Suprapubic skin (tissue), 4 donors: ENCODE data around the gene ZDHHC11. TPM values are rescaled to one million over a fixed set of nuclear protein-coding genes. Genes with fewer than 3 reads are reported as not detected.
A peak's percentile ranks its signal among the peaks of the same experiment; 100 is the strongest.
"Not testable (repeated sequence)": the region's sequence is repeated elsewhere in the genome, so short reads cannot be mapped to it uniquely, and the experiment has no call there.

Source experiments
- DNase-seq, 2 donors: peaks; one replicate each; pipeline ENCODE4 v3.0.0-alpha.2; 2019; ENCODE audit warnings: low spot score in 2 of 2
- H3K27ac ChIP-seq: fragments of 200-600 bp; sonication (generic); one replicate; pipeline ENCODE4 v1.5.1; 2019
- H3K27me3 ChIP-seq: fragments of 200-600 bp; sonication (generic); one replicate; pipeline ENCODE4 v1.5.1; 2019
- H3K36me3 ChIP-seq: fragments of 200-600 bp; sonication (generic); one replicate; pipeline ENCODE4 v1.5.1; 2019
- H3K4me1 ChIP-seq: fragments of 200-600 bp; sonication (generic); one replicate; pipeline ENCODE4 v1.5.1; 2019
- H3K4me3 ChIP-seq: fragments of 200-600 bp; sonication (generic); one replicate; pipeline ENCODE4 v1.5.1; 2019; ENCODE audit warnings: mild to moderate bottlenecking
- H3K9me3 ChIP-seq: fragments of 200-600 bp; sonication (generic); one replicate; pipeline ENCODE4 v1.5.1; 2019
- CTCF ChIP-seq, 2 donors: fragments of 200-600 bp in 1 of 2; fragments of 450-650 bp in 1 of 2; sonication (generic) in 1 of 2; IDR thresholded peaks; one replicate each; pipeline ENCODE4 v1.5.1; 2016 to 2019; ENCODE audit warnings: antibody characterized with exemption in 2 of 2, mild to moderate bottlenecking in 1 of 2, moderate library complexity in 1 of 2
- EP300 ChIP-seq: sonication (generic); formaldehyde crosslinking; IDR thresholded peaks from one replicate; pipeline ENCODE4 v1.6.1; 2017; ENCODE audit warnings: antibody characterized with exemption
- POLR2A ChIP-seq, 2 donors: fragments of 450-650 bp; IDR thresholded peaks; one replicate each; pipeline ENCODE4 v1.6.1; 2017; ENCODE audit warnings: antibody characterized with exemption in 2 of 2, mild to moderate bottlenecking in 2 of 2, moderate library complexity in 2 of 2
- POLR2AphosphoS5 ChIP-seq, 3 donors: sonication (generic); formaldehyde crosslinking; IDR thresholded peaks; one replicate each; pipeline ENCODE4 v1.6.1; 2017; ENCODE audit warnings: antibody characterized with exemption in 3 of 3
- WGBS: methylation state at CpG from one replicate; pipeline ENCODE4 v1.1.5; 2018; 5-methylcytosine and 5-hydroxymethylcytosine counted together
- total RNA-seq, 4 donors: library from RNA; depleted of rRNA; stranded (reverse); fragments of >200 nt; gene quantifications; one replicate each; pipeline ENCODE4 v1.1.0, GENCODE V29; 2016

The ZDHHC11 gene
- total RNA-seq, 4 donors from 2014 or later = 7.5 to 81.5 (median 22.6) TPM

GRCh38 chr5:840974-841435, 9.8 kb downstream of the ZDHHC11 start:
- 86% methylated on average over 10 of the region's 10 CpGs for WGBS
- not testable (repeated sequence) for H3K36me3 ChIP-seq, H3K4me3 ChIP-seq, H3K27me3 ChIP-seq, H3K4me1 ChIP-seq, H3K27ac ChIP-seq, H3K9me3 ChIP-seq
- peak; percentile 18 to 51 for DNase-seq

DNA sequence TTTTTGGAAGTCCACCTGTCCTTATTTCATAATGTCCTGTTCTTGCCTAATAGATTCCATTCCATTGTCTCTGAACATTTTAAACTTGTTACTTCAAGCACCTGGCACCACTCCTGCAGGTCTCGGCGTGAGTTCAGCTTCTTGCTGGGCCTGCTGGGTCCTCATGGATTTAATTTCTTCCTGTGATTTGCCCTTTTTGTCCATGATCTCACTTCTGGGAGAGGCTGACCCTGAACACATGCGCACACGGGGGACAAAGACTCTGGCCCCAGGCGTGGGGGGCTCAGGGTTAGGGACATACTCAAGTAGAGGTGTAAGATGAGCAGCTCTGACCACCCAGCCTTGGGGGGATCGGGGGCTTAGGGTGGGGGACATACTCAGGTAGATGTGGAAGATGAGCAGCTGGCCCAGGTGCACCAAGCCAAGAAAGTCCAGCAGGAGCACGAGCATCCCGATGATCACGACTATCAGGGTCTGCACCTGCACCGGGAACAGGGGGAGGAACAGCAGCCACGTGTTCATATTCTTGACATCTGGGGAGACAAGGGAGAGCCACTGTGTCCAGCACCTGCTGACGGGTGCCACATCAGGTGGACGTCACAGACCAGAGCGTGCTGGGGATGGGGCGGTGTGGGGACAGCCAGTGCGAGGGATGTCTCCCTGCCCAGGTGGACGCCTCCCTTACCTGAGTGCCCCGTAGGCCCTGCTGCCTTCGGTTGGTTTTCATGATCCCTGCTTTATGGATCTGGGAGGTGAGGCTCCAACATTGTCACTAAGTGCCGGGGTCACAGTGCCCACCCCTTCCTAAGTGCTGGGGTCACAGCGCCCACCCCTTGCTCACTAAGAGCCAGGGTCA, 10.4 kb downstream of the ZDHHC11 start:
- H3K36me3 ChIP-seq, H3K4me1 ChIP-seq, H3K9me3 ChIP-seq, H3K27me3 ChIP-seq, H3K4me3 ChIP-seq, H3K27ac ChIP-seq: not testable (repeated sequence)
- 87% methylated on average over 21 of the region's 21 CpGs for WGBS
- peak; percentile 69 to 78 for DNase-seq

GRCh38 chr5:838431-838851, 12.3 kb downstream of the ZDHHC11 start:
- peak in 1 of 2 donors; percentile 69 for DNase-seq
- not testable (repeated sequence) for H3K4me3 ChIP-seq
- 90% methylated on average over 2 of the region's 10 CpGs for WGBS

DNA sequence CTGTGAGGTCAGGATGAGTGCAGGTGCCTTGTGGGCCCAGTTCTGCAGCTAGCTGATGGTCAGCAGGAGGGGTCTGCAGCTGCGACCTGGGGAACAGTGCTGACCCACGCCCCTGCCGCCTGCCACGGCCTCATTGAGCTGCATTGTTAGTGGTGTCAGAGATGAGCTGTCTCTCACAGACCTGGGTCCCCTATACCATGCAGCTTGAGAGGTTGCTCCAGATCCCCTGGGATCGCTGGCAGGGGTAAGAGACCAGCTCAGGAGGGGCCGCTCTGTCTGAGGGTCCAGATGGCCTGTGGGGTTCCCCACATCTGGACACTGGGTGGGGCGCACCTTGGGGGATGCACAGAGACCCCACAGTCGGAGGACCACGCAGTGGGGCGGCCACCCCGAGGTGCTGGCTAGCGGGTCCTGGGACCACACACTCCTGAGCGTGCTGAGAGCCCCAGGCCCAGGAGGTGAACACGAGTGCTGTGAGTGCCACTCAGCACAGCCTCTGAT, 13.1 kb downstream of the ZDHHC11 start:
- H3K36me3 ChIP-seq, H3K4me1 ChIP-seq, H3K9me3 ChIP-seq, H3K4me3 ChIP-seq, H3K27ac ChIP-seq, H3K27me3 ChIP-seq: not testable (repeated sequence)
- 100% methylated on average over 2 of the region's 14 CpGs for whole genome bisulfite sequencing
- peak in 1 of 2 donors; percentile 55 for DNase-seq

More at GRCh38 chr5:838431-838851, 12.3 kb downstream of the ZDHHC11 start:
- not testable (repeated sequence) for H3K9me3 ChIP-seq, H3K4me1 ChIP-seq, H3K27ac ChIP-seq, H3K27me3 ChIP-seq, H3K36me3 ChIP-seq

DNA sequence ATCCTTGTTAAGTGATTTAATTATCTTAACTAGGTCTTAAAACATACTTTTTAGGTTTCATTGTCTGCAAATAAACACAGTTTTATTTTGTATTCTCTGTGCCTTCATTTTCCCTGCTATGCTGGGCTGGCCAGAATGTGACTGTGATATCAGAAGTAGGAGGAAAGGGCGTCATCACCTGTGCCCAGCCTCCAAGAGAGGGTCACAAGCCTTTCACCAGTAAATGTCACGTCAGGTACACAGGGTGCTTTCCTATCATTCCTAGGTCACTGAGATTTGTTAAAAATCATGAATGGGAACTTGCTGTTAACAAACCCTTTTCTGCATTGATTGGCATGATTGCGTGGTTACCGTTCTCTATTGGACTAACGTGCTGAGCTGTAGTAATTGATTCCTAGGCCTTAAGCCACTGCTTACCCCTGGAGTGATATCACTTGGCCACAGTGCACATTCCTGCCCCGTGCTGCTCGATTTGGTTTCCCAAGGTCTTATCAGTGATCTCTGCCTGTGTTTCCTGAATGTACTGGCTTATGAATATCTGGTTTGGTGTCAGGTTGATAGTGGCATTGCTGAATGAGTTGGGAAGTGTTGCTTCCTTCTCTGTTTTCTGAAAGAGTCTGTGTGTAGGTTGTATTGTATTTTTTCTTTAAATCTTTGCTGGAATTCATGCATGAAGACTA, 14.7 kb downstream of the ZDHHC11 start:
- not testable (repeated sequence) for H3K9me3 ChIP-seq, H3K4me1 ChIP-seq, H3K27me3 ChIP-seq, H3K36me3 ChIP-seq, H3K27ac ChIP-seq, H3K4me3 ChIP-seq
- WGBS = 49% methylated on average over 7 of the region's 7 CpGs
- peak in 1 of 2 donors; percentile 23 for DNase-seq

GRCh38 chr5:834013-834412, 16.8 kb downstream of the ZDHHC11 start:
- not testable (repeated sequence) for H3K9me3 ChIP-seq, H3K4me3 ChIP-seq, H3K36me3 ChIP-seq, H3K27ac ChIP-seq, DNase-seq, H3K27me3 ChIP-seq, H3K4me1 ChIP-seq
- WGBS = 81% methylated on average over 2 of the region's 2 CpGs

DNA sequence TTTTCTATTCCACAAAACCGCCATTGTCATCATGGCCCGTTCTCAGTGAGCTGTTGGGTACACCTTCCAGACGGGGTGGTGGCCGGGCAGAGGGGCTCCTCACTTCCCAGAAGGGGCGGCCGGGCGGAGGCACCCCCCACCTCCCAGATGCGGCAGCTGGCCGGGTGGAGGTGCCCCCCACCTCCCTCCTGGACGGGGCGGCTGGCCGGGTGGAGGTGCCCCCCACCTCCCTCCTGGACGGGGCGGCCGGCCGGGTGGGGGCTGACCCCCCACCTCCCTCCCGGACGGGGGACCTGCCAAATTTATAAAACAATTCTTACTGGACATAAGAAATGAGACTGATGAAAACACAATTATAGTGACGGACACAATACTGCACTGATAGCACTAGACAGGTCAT, 22.6 kb downstream of the ZDHHC11 start:
- not testable (repeated sequence) for H3K27me3 ChIP-seq, H3K36me3 ChIP-seq, H3K27ac ChIP-seq, H3K4me1 ChIP-seq, H3K4me3 ChIP-seq, DNase-seq, H3K9me3 ChIP-seq
- 97% methylated on average over 18 of the region's 19 CpGs for WGBS

- not testable (repeated sequence) for H3K4me3 ChIP-seq, H3K4me1 ChIP-seq, H3K27ac ChIP-seq, H3K27me3 ChIP-seq, H3K9me3 ChIP-seq, H3K36me3 ChIP-seq, DNase-seq
- WGBS = 53% methylated on average over 1 of the region's 1 CpG
Measured at GRCh38 chr5:825544-825943, 25.2 kb downstream of the ZDHHC11 start.

DNA sequence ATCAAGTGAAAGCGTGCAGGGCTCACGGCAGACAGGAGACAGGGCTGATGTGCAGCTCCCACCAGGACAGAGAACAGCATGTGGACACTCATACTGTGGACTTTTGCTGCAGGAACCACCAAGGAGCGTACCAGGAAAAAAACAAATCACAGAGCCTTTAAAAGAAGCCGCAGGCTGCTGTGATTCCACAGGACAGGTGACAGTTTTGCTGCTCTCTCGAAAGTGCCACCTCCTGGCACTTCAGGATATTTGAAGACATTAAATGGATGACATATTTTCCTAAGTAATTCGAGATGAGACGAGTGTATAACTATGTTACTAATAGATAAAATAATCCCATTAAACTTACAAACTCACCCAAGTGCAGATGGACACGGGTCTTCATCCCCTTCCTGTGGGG, 29.3 kb downstream of the ZDHHC11 start:
- TF ChIP-seq CTCF (IDR thresholded peaks at IDR 0.05) (no peak), POLR2A (IDR thresholded peaks at IDR 0.05) (no peak), POLR2AphosphoS5 (IDR thresholded peaks at IDR 0.05) (no peak), EP300 (no peak)
- no peaks in the 10 kb centered on the region for H3K36me3 ChIP-seq
- H3K27me3 ChIP-seq = no peaks in the 10 kb centered on the region
- H3K4me1 ChIP-seq = no peaks in the 10 kb centered on the region
- H3K27ac ChIP-seq = no peak overlapping the region
- no peak overlapping the region for H3K4me3 ChIP-seq
- 87% methylated on average over 8 of the region's 8 CpGs for WGBS
- H3K9me3 ChIP-seq = no peaks in the 10 kb centered on the region
- no peak for DNase-seq
